NCI-H146 (cell line): ENCODE results near the gene ISM1.

Experiments
- DNase-seq: peaks from one replicate; lab custom pipeline; 2025; lab: John Stamatoyannopoulos, UW

The ISM1 gene

GRCh38 chr20:13256606-13257005 lies 35.5 kb downstream of the ISM1 start:
- DNase-seq, result no peak

- peak; percentile 40 for DNase-seq
Observed at GRCh38 chr20:13259921-13260320, 38.8 kb downstream of the ISM1 start.

GRCh38 chr20:13260650-13261279 lies 39.7 kb downstream of the ISM1 start:
- DNase-seq, result no peak

- DNase-seq, result peak; percentile 39
Observed at GRCh38 chr20:13261460-13262301, 40.6 kb downstream of the ISM1 start.

- no peak for DNase-seq
Observed at GRCh38 chr20:13262302-13262650, 41.2 kb downstream of the ISM1 start.

GRCh38 chr20:13262671-13263360 lies 41.7 kb downstream of the ISM1 start:
- no peak for DNase-seq

- no peak for DNase-seq
Observed at GRCh38 chr20:13263451-13263850, 42.4 kb downstream of the ISM1 start.

GRCh38 chr20:13264907-13265306 lies 43.8 kb downstream of the ISM1 start:
- DNase-seq, result no peak

- DNase-seq, result no peak
Observed at GRCh38 chr20:13265941-13266340, 44.9 kb downstream of the ISM1 start.

GRCh38 chr20:13267231-13267630 lies 46.2 kb downstream of the ISM1 start:
- no peak for DNase-seq

- no peak for DNase-seq
Observed at GRCh38 chr20:13268953-13269352, 47.9 kb downstream of the ISM1 start.

- no peak for DNase-seq
Observed at GRCh38 chr20:13270211-13270610, 49.1 kb downstream of the ISM1 start.

GRCh38 chr20:13271098-13271497 lies 50.0 kb downstream of the ISM1 start:
- DNase-seq, result no peak

- no peak for DNase-seq
Observed at GRCh38 chr20:13271977-13272975, 51.2 kb downstream of the ISM1 start.

- DNase-seq, result no peak
Observed at GRCh38 chr20:13274275-13274861, 53.3 kb downstream of the ISM1 start.

GRCh38 chr20:13276945-13277541 lies 56.0 kb downstream of the ISM1 start:
- no peak for DNase-seq

- no peak for DNase-seq
Observed at GRCh38 chr20:13277663-13278295, 56.7 kb downstream of the ISM1 start.

- DNase-seq, result no peak
Observed at GRCh38 chr20:13278812-13279570, 57.9 kb downstream of the ISM1 start.

GRCh38 chr20:13280609-13281324 lies 59.7 kb downstream of the ISM1 start:
- no peak for DNase-seq
